DMS153 (cell line): ENCODE measurements around the gene SLC35F1.
"Not testable (repeated sequence)": the region's sequence is repeated elsewhere in the genome, so short reads cannot be mapped to it uniquely, and the experiment has no call there.

Source experiments
- DNase-seq: peaks from one replicate; lab custom pipeline; 2025; lab: John Stamatoyannopoulos, UW

Gene SLC35F1

GRCh38 chr6:117906958-117907600 is at the start of gene SLC35F1:
SLC35F1 (plus strand) TSS chr6:117907264.
- DNase-seq, result no peak

- not testable (repeated sequence) for DNase-seq
Measured at GRCh38 chr6:117858601-117859000, 48.5 kb upstream of the SLC35F1 start.

DNA sequence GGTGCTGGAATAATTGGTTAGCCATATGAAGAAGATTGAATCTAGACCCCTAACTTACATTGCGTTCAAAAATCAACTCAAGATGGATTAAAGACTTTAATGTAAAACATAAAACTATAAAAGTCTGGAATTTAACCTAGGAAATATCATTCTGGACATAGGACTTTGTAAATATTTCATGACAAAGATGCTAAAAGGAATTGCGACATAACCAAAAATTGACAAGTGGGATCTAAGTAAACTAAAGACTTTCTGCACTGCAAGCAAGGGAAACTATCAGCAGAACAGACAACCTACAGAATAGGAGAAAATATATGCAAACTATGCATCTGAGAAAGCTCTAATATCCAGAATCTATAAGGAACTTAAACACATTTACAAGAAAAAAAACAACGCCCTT is 45.5 kb upstream of the SLC35F1 start:
- no peak for DNase-seq

DNA sequence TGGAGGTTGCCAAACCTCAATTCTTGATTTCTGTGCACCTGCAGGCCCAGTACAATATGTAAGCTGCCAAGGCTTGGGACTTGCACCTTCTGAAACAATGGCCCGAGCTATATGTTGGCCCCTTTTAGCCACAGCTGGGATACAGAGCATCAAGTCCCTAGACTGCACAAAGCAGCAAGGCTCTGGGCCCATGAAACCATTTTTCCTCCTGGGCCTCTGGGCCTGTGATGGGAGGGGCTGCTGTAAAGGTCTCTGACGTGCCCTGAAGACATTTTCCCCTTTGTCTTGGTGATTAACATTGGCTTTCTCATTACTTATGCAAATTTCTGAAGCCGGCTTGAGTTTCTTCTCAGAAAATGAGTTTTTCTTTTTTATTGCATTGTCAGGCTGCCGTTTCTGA is 40.5 kb upstream of the SLC35F1 start:
- DNase-seq, result no peak

GRCh38 chr6:117870486-117871242 is 36.4 kb upstream of the SLC35F1 start:
- DNase-seq, result no peak

- DNase-seq, result no peak
Measured at GRCh38 chr6:117880824-117881223, 26.2 kb upstream of the SLC35F1 start.

- DNase-seq, result no peak
Measured at GRCh38 chr6:117890172-117890571, 16.9 kb upstream of the SLC35F1 start.

DNA sequence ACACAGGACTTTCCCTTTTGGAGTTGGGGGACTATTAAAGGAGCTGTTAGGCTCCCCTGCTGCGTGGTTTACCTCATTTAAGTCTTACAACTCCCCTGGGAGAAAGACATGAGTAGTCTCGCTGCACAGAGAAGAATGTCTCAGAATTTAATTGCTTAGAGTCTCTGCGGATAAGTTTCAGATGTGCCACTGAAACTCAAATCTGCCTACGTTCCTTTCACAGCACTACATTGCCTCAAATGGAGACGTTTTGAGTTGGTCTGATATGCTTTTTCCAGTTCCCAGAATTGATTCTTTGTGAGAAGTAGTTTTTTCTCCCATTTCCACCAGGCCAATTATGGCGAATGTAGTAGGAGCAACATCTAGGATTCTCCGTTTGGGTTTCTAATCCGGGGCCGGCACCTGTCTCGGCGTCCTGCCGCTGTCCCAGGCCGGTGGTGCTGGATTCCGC is 532 bp upstream of the SLC35F1 start:
- DNase-seq, result no peak

DNA sequence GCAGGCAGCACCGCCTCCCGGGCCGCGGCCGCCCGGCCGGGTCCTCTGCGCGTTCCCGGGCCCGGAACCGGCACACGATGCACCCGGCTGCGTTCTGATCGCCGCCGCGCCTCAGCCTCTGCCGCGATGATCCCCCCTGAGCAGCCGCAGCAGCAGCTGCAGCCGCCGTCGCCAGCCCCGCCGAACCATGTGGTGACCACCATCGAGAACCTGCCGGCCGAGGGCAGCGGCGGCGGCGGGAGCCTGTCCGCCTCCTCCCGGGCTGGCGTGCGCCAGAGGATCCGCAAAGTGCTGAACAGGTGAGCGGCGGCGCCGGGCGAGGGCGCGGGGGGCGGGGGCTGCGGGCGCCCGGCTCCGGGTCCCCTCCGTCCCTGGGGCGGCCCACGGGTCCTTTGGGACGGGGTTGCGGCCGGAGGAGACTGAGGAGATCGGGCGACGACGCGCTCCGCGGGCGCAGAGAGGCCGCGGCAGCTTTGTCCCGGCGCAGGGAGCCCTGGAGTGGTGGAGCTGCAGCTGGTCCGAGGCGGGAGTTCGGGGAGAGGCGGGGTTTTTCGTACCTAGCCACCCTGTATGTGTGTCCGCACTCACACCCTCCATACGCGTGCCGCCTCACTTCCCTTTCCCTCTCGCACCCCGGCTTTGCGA is 659 bp downstream of the SLC35F1 start:
- DNase-seq, result no peak

GRCh38 chr6:117908246-117909068 is 1.4 kb downstream of the SLC35F1 start:
- DNase-seq, result no peak

GRCh38 chr6:117909638-117910037 is 2.6 kb downstream of the SLC35F1 start:
- DNase-seq, result no peak

GRCh38 chr6:117910549-117910948 is 3.5 kb downstream of the SLC35F1 start:
- DNase-seq, result no peak

DNA sequence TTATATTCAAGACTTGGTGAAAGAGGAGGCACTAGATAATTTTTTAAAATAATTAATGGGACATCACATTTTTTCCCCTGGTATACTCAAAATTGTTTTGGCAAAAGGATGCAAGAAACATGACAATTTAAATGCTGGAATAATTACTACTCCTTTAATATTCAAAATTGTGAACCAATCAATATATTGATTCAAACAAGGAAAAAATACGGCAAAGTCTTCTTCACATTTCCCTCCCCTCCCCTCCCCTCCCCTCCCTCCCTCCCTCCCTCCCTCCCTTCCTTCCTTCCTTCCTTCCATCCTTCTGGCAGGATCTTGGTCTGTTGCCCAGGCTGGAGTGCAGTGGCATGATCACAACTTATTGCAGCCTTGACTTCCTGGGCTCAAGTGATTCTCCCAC is 4.1 kb downstream of the SLC35F1 start:
- no peak for DNase-seq

GRCh38 chr6:117911660-117912059 is 4.6 kb downstream of the SLC35F1 start:
- no peak for DNase-seq

DNA sequence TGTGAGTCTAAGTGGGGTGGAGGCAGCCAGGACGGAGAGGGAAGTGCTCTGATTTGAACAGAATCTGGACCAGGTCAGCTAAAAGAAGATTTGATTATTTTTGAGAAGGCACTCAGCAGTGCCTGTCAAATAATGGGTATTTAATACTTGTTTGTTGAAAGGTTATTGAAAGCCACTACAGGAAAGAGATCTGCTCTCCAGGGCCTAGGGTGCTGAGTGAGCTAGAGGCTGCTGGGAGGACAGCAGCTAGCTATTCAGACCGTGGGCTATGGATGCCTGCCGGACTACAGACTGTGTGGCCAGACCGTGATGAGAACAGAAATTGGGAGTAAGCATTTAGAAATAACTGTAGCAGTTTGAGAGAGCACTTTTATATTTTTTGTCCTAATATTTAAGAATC is 8.8 kb downstream of the SLC35F1 start:
- DNase-seq, result no peak

- DNase-seq, result no peak
Measured at GRCh38 chr6:117916483-117916882, 9.4 kb downstream of the SLC35F1 start.

DNA sequence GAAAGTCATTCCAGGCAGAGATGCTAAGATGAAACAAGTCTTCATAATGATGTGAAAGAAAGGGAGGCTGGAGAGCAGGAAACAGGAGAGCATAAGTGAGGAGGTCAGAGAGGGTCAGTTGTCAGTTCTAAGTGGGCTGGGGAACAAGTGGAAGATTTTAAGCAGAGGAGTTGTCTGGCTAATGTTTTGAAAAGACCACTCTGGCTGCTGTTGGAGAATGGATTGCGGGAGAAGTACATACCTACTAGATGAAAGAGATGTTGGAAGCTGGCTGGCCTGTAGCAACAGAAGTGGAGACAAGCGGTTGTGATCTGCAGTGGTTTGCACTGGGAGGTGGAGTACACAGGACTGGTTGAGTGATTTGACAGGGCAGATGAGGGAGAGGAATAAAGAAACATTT is 10.1 kb downstream of the SLC35F1 start:
- no peak for DNase-seq

GRCh38 chr6:117918454-117918853 is 11.4 kb downstream of the SLC35F1 start:
- DNase-seq, result no peak

GRCh38 chr6:117919275-117919674 is 12.2 kb downstream of the SLC35F1 start:
- DNase-seq, result no peak

GRCh38 chr6:117919775-117920729 is 13.0 kb downstream of the SLC35F1 start:
- no peak for DNase-seq

DNA sequence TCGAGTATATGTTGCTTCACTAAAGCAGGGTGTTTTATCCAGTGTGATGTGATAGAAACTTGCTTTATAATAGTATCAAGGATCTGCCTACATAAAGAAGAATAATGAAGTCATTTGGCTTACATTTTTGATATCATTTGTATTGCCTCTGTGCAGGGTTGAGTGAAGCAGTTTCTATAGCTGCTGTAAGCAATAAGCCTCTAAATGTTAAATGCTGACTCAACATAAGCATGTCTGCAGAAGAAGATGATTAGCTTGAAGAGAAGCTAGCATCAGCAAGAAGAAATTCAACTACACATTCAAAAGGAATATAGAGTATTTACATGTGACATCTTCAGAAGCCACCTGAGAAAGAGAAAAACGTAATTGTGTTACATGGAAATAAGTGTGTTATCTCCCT is 17.6 kb downstream of the SLC35F1 start:
- no peak for DNase-seq
